Measurements from ENCODE around the gene DUSP12.

The DUSP12 gene

GRCh38 chr1:161801955-161802354 lies 52.4 kb downstream of the DUSP12 start:
- no peak for DNase-seq (ENCODE audit: extremely low spot score)
- TF ChIP-seq CTCF (IDR thresholded peaks at IDR 0.05; ENCODE audit: control extremely low read depth, extremely low read depth, low read depth, missing control alignments), result no peak
- POLR2A ChIA-PET, result no interaction called here
- CTCF ChIA-PET, result interaction anchor here (0.7 to 2.1 kb wide), 3 partner anchors 9 to 235 kb away, joined by 3 to 15 read pairs (median 3); no protein-coding TSS in a partner anchor

GRCh38 chr1:161803181-161803580 lies 53.6 kb downstream of the DUSP12 start:
- no peak for TF ChIP-seq CTCF (IDR thresholded peaks at IDR 0.05; ENCODE audit: control extremely low read depth, extremely low read depth, low read depth, missing control alignments)
- ChIA-PET POLR2A (no interaction called here), CTCF (interaction anchor here (1.5 to 2.1 kb wide), 2 partner anchors 8 to 11 kb away, joined by 3 to 15 read pairs; no protein-coding TSS in a partner anchor)
- DNase-seq (ENCODE audit: extremely low spot score), result no peak

- no peak for TF ChIP-seq CTCF (IDR thresholded peaks at IDR 0.05; ENCODE audit: control extremely low read depth, extremely low read depth, low read depth, missing control alignments)
- CTCF ChIA-PET, result no interaction called here
- no peak for DNase-seq (ENCODE audit: extremely low spot score)
- POLR2A ChIA-PET, result no interaction called here
Observed at GRCh38 chr1:161805399-161806197, 56.0 kb downstream of the DUSP12 start.

Data from GM10248 (cell line).